K562 (cell line): ENCODE measurements around the gene RDH13. TPM values are rescaled to one million over a fixed set of nuclear protein-coding genes. Genes with fewer than 3 reads are reported as not detected.

Experiments used
- CBFB ChIP-seq: sonication (generic); formaldehyde crosslinking; IDR thresholded peaks from 2 replicates; pipeline ENCODE4 v1.4.0; 2020; ENCODE audit warnings: mild to moderate bottlenecking, missing genetic modification reagents
- CBX1 ChIP-seq: sonication (generic); IDR thresholded peaks from 2 replicates; pipeline ENCODE4 v1.6.1; 2016; ENCODE audit warnings: antibody characterized with exemption, low read depth, mild to moderate bottlenecking
- EP300 ChIP-seq: IDR thresholded peaks from 2 replicates; pipeline ENCODE4 v1.6.1; 2012; ENCODE audit warnings: low read length, improper control_type of control experiment
- FOXK2 ChIP-seq, 2 experiments: fragments of 450-650 bp; IDR thresholded peaks in 1 of 2; conservative IDR thresholded peaks in 1 of 2; 2 replicates each; pipeline ENCODE4 v1.6.1; 2016; ENCODE audit warnings: low read depth in 2 of 2, mild to moderate bottlenecking in 1 of 2
- ILF3 ChIP-seq: fragments of 450-650 bp; IDR thresholded peaks from 2 replicates; pipeline ENCODE4 v1.6.1; 2018; ENCODE audit warnings: antibody characterized with exemption, mild to moderate bottlenecking, moderate library complexity, borderline replicate concordance
- MTA3 ChIP-seq: fragments of 450-650 bp; formaldehyde crosslinking; IDR thresholded peaks from 2 replicates; pipeline ENCODE4 v1.6.1; 2017; ENCODE audit warnings: mild to moderate bottlenecking, borderline replicate concordance
- NEUROD1 ChIP-seq: fragments of 150-350 bp; IDR thresholded peaks from 2 replicates; pipeline ENCODE4 v1.6.1; 2014; ENCODE audit warnings: borderline replicate concordance, low read length, low read depth; ENCODE audit not compliant: partially characterized antibody
- PURB ChIP-seq: sonication (generic); formaldehyde crosslinking; IDR thresholded peaks from 2 replicates; pipeline ENCODE4 v1.9.0; 2021; ENCODE audit warnings: low read depth, mild to moderate bottlenecking, missing genetic modification reagents
- TAF1 ChIP-seq: IDR thresholded peaks from 2 replicates; pipeline ENCODE4 v1.6.1; 2011; ENCODE audit warnings: mild to moderate bottlenecking, low read length, moderate library complexity; ENCODE audit not compliant: insufficient read depth, control insufficient read depth, severe bottlenecking; ENCODE audit errors: extremely low read depth
- ZNF224 ChIP-seq: sonication (generic); formaldehyde crosslinking; IDR thresholded peaks from 2 replicates; pipeline ENCODE4 v1.8.0; 2022; ENCODE audit warnings: mild to moderate bottlenecking, missing genetic modification reagents
- polyA plus RNA-seq, 8 experiments: library from polyadenylated mRNA; depleted of rRNA in 4 of 8; stranded (reverse) in 5 of 8; unstranded in 3 of 8; fragments of >200 nt; fragmentation: Nextera tagmentation in 2 of 8; fragmentation: Illumina TruSeq in 1 of 8; extraction: Ambion mirVana in 2 of 8; extraction: Trizol in 1 of 8; gene quantifications; 2 replicates each; pipeline versions ENCODE4 v1.2.1 to v1.2.3, GENCODE V29; 2011 to 2014; ENCODE audit warnings: inconsistent platforms in 1 of 8, missing spikeins in 1 of 8
- total RNA-seq, 7 experiments: library from RNA; depleted of rRNA in 6 of 7; stranded (reverse); fragments of >200 nt in 6 of 7; fragmentation: Illumina TruSeq in 2 of 7; extraction: Trizol in 2 of 7; gene quantifications; 2 replicates each; pipeline versions ENCODE4 v1.2.1 to v1.2.3, GENCODE V29; 2011 to 2021; ENCODE audit warnings: low replicate concordance in 1 of 7
- TF ChIP-seq, protein P1 (sequence below): sonication (generic); formaldehyde crosslinking; IDR thresholded peaks from 2 replicates; pipeline ENCODE4 v1.4.0; 2020; ENCODE audit warnings: mild to moderate bottlenecking, missing genetic modification reagents
- TF ChIP-seq, protein P2 (sequence below): fragments of 150-350 bp; IDR thresholded peaks from 2 replicates; pipeline ENCODE4 v1.6.1; 2014; ENCODE audit warnings: low read depth, mild to moderate bottlenecking, low read length, borderline replicate concordance
- TF ChIP-seq, protein P3 (sequence below): sonication (generic); formaldehyde crosslinking; IDR thresholded peaks from 2 replicates; pipeline ENCODE4 v1.9.0; 2022; ENCODE audit warnings: mild to moderate bottlenecking, missing genetic modification reagents
- TF ChIP-seq, protein P4 (sequence below), 2 experiments: fragments of 450-650 bp; conservative IDR thresholded peaks; 2 replicates each; pipeline ENCODE4 v1.6.1; 2017; ENCODE audit warnings: mild to moderate bottlenecking in 2 of 2, moderate library complexity in 2 of 2
- TF ChIP-seq, protein P5 (sequence below): fragments of 250-450 bp; sonication (Bioruptor Pico); IDR thresholded peaks from 2 replicates; pipeline ENCODE4 v1.8.0; 2022; ENCODE audit warnings: moderate library complexity, mild to moderate bottlenecking, inconsistent platforms

Gene RDH13
- total and polyA plus RNA-seq, 9 of the 15 experiments (the other 6 are each of a cell fraction or from before 2014, with no cell fraction given): 7.5 to 70.3 (median 39.5) TPM

DNA sequence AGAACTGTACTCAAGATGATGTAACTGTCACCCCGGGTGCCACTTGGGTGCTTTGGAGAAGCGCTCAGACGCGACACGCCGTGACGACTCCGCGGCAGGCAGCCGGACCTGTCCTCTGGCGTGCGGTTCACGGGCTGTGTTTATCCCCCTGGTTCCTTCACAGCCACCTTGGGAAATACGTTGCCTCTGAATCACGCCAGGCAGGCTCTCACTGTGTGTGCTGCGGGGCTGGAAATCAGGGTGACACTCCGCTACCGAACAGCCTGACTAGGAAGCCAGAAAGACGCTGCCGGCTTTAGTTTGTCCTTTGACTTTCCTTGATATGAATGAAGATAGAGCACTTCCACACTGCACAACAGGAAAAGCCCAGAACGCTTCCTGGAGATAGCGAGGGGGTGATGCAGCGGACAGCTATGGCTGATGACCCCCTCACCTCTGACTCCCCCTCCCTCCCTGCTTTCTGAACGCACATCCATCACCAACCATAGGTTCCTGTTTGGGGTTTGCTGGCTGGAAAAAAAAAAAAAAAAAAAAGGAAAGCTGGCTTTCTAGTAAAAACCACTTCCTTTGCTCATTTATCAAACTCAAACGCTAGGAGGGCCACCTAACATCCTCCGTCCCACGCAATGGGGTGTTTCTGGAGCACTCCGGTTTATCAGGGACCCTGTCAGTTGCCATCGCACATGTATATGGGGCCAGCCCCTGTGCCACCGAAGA, 21.2 kb downstream of the RDH13 start (continued):
- TF ChIP-seq, protein P1, sequence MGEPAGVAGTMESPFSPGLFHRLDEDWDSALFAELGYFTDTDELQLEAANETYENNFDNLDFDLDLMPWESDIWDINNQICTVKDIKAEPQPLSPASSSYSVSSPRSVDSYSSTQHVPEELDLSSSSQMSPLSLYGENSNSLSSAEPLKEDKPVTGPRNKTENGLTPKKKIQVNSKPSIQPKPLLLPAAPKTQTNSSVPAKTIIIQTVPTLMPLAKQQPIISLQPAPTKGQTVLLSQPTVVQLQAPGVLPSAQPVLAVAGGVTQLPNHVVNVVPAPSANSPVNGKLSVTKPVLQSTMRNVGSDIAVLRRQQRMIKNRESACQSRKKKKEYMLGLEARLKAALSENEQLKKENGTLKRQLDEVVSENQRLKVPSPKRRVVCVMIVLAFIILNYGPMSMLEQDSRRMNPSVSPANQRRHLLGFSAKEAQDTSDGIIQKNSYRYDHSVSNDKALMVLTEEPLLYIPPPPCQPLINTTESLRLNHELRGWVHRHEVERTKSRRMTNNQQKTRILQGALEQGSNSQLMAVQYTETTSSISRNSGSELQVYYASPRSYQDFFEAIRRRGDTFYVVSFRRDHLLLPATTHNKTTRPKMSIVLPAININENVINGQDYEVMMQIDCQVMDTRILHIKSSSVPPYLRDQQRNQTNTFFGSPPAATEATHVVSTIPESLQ (CRISPR knock-in tag): no peak; the same call in 1 of the 2 replicates
- TF ChIP-seq MTA3 (peak; percentile 45; the same call in 1 of the 2 replicates), NEUROD1 (no peak), PURB (CRISPR knock-in tag) (no peak), EP300 (peak; percentile 83), TAF1 (no peak), ZNF224 (CRISPR knock-in tag) (no peak), ILF3 (0 out of 2 replicates have a peak, but pooled peaks have one; percentile 9), CBX1 (no peak; the same call in 1 of the 2 replicates), FOXK2 (conservative IDR thresholded peaks at IDR 0.05 in 1 of 2, IDR thresholded peaks at IDR 0.05 in 1 of 2; ENCODE audit: low read depth in 2 of 2) (no peak), CBFB (CRISPR knock-in tag) (no peak)
- TF ChIP-seq, protein P2, sequence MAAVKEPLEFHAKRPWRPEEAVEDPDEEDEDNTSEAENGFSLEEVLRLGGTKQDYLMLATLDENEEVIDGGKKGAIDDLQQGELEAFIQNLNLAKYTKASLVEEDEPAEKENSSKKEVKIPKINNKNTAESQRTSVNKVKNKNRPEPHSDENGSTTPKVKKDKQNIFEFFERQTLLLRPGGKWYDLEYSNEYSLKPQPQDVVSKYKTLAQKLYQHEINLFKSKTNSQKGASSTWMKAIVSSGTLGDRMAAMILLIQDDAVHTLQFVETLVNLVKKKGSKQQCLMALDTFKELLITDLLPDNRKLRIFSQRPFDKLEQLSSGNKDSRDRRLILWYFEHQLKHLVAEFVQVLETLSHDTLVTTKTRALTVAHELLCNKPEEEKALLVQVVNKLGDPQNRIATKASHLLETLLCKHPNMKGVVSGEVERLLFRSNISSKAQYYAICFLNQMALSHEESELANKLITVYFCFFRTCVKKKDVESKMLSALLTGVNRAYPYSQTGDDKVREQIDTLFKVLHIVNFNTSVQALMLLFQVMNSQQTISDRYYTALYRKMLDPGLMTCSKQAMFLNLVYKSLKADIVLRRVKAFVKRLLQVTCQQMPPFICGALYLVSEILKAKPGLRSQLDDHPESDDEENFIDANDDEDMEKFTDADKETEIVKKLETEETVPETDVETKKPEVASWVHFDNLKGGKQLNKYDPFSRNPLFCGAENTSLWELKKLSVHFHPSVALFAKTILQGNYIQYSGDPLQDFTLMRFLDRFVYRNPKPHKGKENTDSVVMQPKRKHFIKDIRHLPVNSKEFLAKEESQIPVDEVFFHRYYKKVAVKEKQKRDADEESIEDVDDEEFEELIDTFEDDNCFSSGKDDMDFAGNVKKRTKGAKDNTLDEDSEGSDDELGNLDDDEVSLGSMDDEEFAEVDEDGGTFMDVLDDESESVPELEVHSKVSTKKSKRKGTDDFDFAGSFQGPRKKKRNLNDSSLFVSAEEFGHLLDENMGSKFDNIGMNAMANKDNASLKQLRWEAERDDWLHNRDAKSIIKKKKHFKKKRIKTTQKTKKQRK: no peak
- TF ChIP-seq, protein P3, sequence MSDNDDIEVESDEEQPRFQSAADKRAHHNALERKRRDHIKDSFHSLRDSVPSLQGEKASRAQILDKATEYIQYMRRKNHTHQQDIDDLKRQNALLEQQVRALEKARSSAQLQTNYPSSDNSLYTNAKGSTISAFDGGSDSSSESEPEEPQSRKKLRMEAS (CRISPR knock-in tag): no peak; the same call in 1 of the 2 replicates
- TF ChIP-seq, protein P4, sequence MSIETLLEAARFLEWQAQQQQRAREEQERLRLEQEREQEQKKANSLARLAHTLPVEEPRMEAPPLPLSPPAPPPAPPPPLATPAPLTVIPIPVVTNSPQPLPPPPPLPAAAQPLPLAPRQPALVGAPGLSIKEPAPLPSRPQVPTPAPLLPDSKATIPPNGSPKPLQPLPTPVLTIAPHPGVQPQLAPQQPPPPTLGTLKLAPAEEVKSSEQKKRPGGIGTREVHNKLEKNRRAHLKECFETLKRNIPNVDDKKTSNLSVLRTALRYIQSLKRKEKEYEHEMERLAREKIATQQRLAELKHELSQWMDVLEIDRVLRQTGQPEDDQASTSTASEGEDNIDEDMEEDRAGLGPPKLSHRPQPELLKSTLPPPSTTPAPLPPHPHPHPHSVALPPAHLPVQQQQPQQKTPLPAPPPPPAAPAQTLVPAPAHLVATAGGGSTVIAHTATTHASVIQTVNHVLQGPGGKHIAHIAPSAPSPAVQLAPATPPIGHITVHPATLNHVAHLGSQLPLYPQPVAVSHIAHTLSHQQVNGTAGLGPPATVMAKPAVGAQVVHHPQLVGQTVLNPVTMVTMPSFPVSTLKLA (conservative IDR thresholded peaks at IDR 0.05): 0 out of 4 replicates have a peak, but pooled peaks of 1 of the 2 experiments have one; percentile 33
- TF ChIP-seq, protein P5, sequence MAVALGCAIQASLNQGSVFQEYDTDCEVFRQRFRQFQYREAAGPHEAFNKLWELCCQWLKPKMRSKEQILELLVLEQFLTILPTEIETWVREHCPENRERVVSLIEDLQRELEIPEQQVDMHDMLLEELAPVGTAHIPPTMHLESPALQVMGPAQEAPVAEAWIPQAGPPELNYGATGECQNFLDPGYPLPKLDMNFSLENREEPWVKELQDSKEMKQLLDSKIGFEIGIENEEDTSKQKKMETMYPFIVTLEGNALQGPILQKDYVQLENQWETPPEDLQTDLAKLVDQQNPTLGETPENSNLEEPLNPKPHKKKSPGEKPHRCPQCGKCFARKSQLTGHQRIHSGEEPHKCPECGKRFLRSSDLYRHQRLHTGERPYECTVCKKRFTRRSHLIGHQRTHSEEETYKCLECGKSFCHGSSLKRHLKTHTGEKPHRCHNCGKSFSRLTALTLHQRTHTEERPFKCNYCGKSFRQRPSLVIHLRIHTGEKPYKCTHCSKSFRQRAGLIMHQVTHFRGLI (CRISPR knock-in tag): no peak
